Spleen (tissue), 11 donors: Measurements from ENCODE around the gene DLX3. TPM values are rescaled to one million over a fixed set of nuclear protein-coding genes. Genes with fewer than 3 reads are reported as not detected.

Experiments used
- DNase-seq: peaks from one replicate; pipeline ENCODE4 v3.0.0-alpha.2; 2020
- H3K27ac ChIP-seq, 8 donors: fragments of 200-600 bp; sonication (generic) in 7 of 8; 1 replicate in 4 of 8; 2 replicates in 4 of 8; pipeline versions ENCODE4 v1.5.0 to v1.8.0; 2016 to 2021; ENCODE audit warnings: inconsistent platforms in 4 of 8, mild to moderate bottlenecking in 4 of 8, moderate library complexity in 1 of 8
- H3K27me3 ChIP-seq, 7 donors: fragments of 200-600 bp; sonication (generic) in 6 of 7; replicated peaks in 1 of 7; 1 replicate in 4 of 7; 2 replicates in 3 of 7; pipeline versions ENCODE4 v1.5.0 to v1.8.0; 2016 to 2021; ENCODE audit warnings: inconsistent platforms in 3 of 7, mild to moderate bottlenecking in 1 of 7
- H3K36me3 ChIP-seq, 6 donors: fragments of 200-600 bp; sonication (generic) in 5 of 6; 1 replicate in 4 of 6; 2 replicates in 2 of 6; pipeline versions ENCODE4 v1.5.0 to v1.8.0; 2016 to 2021; ENCODE audit warnings: inconsistent platforms in 2 of 6
- H3K4me1 ChIP-seq, 6 donors: fragments of 200-600 bp; sonication (generic) in 5 of 6; 1 replicate in 3 of 6; 2 replicates in 3 of 6; pipeline versions ENCODE4 v1.5.0 to v1.8.0; 2016 to 2021; ENCODE audit warnings: inconsistent platforms in 3 of 6
- H3K4me3 ChIP-seq, 8 donors: fragments of 200-600 bp; sonication (generic) in 7 of 8; 1 replicate in 4 of 8; 2 replicates in 4 of 8; pipeline versions ENCODE4 v1.5.0 to v1.8.0; 2016 to 2021; ENCODE audit warnings: inconsistent platforms in 4 of 8, mild to moderate bottlenecking in 4 of 8, moderate library complexity in 2 of 8
- H3K9me3 ChIP-seq, 8 donors: fragments of 200-600 bp; sonication (generic) in 7 of 8; 1 replicate in 4 of 8; 2 replicates in 4 of 8; pipeline versions ENCODE4 v1.5.0 to v1.8.0; 2016 to 2021; ENCODE audit warnings: inconsistent platforms in 4 of 8
- CTCF ChIP-seq, 11 experiments: fragments of 200-600 bp in 7 of 11; fragments of 450-650 bp in 4 of 11; sonication (generic) in 4 of 11; IDR thresholded peaks in 8 of 11; conservative IDR thresholded peaks in 3 of 11; 1 replicate in 7 of 11; 2 replicates in 4 of 11; pipeline versions ENCODE4 v1.4.0 to v1.8.0; 2016 to 2021; ENCODE audit warnings: antibody characterized with exemption in 11 of 11, inconsistent platforms in 4 of 11, mild to moderate bottlenecking in 1 of 11
- POLR2A ChIP-seq, 3 donors: fragments of 450-650 bp; IDR thresholded peaks; one replicate each; pipeline ENCODE4 v1.5.1; 2017; ENCODE audit warnings: antibody characterized with exemption in 3 of 3, mild to moderate bottlenecking in 1 of 3
- POLR2AphosphoS5 ChIP-seq, 3 donors: sonication (generic); formaldehyde crosslinking; IDR thresholded peaks; one replicate each; pipeline ENCODE4 v1.5.1; 2017; ENCODE audit warnings: antibody characterized with exemption in 3 of 3
- WGBS, 5 donors: extraction: QIAGEN DNeasy Blood & Tissue Kit in 3 of 5; methylation state at CpG; one replicate each; pipeline versions ENCODE4 v1.1.5 to v1.1.7; 2013 to 2018; 5-methylcytosine and 5-hydroxymethylcytosine counted together
- intact Hi-C: fragments of 100-400 bp; cut with DNase I; formaldehyde crosslinking; loops from one replicate; pipeline ENCODE4 v1.15.0; 2023; ENCODE audit warnings: low total_unique reads
- polyA plus RNA-seq, 3 donors: library from polyadenylated mRNA; stranded (reverse); fragments of 200-250 nt; gene quantifications; one replicate each; pipeline ENCODE4 v1.2.1, GENCODE V29; 2013
- total RNA-seq, 7 donors: library from RNA; depleted of rRNA in 3 of 7; stranded (reverse); fragments of >200 nt in 3 of 7; fragmentation: NEBNext Ultra II Directional in 4 of 7; extraction: Animal tissue kit (Norgen Biotek cat#: 25700) in 4 of 7; gene quantifications; one replicate each; pipeline versions ENCODE4 v1.1.0 to v1.2.1, GENCODE V29; 2016 to 2021
- donor health status: healthy with polysubstance abuse.
- donor health status: DM: no; HTN: no; CAD: no; lungs with moderate emphysema.
- donor health status: DM: no; HTN: no; CAD: no.
- donor health status: Bipolar disorder and iron deficiency.
- donor health status: healthy.
- donor health status: DM: no; HTN: no; CAD: no.
- donor health status: DM: yes; HTN: yes; CAD: no.

DLX3 gene
- total and polyA plus RNA-seq, 10 donors: 0.02 TPM; not detected in 9

DNA sequence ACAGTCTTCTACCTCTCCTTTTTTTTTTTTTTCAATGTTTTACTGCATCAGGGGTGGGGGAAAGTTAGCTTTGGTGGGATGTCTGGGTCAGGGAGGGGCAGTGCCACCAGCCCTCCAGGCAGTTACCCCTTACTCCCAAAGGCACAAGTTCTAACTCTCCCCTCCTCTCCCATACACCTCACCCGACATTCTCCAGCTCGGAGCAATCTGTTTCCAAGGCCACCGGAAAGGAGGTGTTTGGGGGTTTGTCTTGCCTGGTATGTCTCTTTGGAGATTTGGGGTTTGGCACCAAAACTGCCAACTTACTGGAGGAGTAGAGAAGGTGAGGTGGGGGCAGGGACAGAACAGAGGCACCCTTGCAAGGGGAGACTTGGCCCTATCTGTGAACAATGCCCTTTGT, 4.7 kb downstream of the DLX3 start:
- no peak for DNase-seq
- H3K4me3 ChIP-seq: no peak overlapping the region
- peaks cover 12 to 33% (median 24%) of the 10 kb centered on the region in 6 donors for H3K4me1 ChIP-seq
- no peak for TF ChIP-seq CTCF (IDR thresholded peaks at IDR 0.05 in 8 of 11, conservative IDR thresholded peaks at IDR 0.05 in 3 of 11)
- TF ChIP-seq POLR2A (IDR thresholded peaks at IDR 0.05): no peak
- no peak for TF ChIP-seq POLR2AphosphoS5 (IDR thresholded peaks at IDR 0.05)
- no peak overlapping the region for H3K27ac ChIP-seq
- intact Hi-C loops: no loop called here
- WGBS, 5 donors: 43 to 58% (median 49%) methylated on average over 3 of the region's 3 CpGs
- H3K9me3 ChIP-seq: no peaks in the 10 kb centered on the region
- no peaks in the 10 kb centered on the region for H3K36me3 ChIP-seq
- peaks cover 0 to 99% (median 78%) of the 10 kb centered on the region in 7 donors for H3K27me3 ChIP-seq

GRCh38 chr17:49989518-49989880, 5.5 kb downstream of the DLX3 start:
- intact Hi-C loops: no loop called here
- no peak for DNase-seq
- H3K4me3 ChIP-seq: no peak overlapping the region
- peaks cover 6 to 25% (median 17%) of the 10 kb centered on the region in 6 donors for H3K4me1 ChIP-seq
- no peak for TF ChIP-seq POLR2AphosphoS5 (IDR thresholded peaks at IDR 0.05)
- no peak for TF ChIP-seq POLR2A (IDR thresholded peaks at IDR 0.05)
- TF ChIP-seq CTCF (IDR thresholded peaks at IDR 0.05 in 8 of 11, conservative IDR thresholded peaks at IDR 0.05 in 3 of 11): no peak
- 81 to 93% (median 85%) methylated on average over 3 to 4 of the region's 4 CpGs for WGBS, 5 donors
- H3K27ac ChIP-seq: no peak overlapping the region
- no peaks in the 10 kb centered on the region for H3K36me3 ChIP-seq
- H3K27me3 ChIP-seq: peaks cover 0 to 99% (median 70%) of the 10 kb centered on the region in 7 donors
- no peaks in the 10 kb centered on the region for H3K9me3 ChIP-seq

DNA sequence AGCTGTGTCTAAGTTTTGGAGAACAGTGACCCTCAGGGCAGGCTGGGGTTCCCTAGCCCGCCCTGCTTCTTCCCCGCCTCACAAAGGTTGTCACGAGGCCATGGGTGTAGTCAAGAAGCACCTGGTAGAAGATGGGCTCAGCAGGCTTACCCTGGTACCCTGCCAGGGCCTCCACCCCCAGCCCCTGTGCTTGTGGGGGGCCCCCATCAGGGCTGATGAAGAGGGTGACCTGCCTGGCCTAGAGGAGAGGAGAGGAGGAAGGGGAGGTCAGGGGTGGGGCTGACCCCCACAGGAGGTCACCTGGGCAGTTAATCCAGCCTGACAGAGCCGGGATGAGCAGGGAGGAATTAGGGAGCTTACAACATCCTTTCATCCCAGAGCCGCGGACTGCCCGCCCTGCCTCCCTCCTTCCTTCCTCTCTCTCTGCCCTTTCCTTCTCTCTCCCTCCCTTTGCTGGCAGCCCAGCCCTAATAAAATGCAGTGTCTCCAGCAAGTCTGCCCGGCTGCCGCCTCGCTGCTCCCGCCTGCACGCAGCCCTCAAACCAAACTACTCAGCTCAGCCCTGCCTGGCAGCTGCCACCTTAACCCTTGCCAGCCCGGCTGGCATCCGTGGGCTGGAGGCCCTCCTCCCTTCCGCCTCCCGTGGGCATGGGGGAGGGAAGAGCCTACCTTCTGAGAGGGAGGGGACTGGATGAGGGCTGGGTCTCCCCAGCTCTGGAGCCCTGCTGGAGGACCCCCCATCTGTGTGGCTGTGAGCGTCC, 7.2 kb downstream of the DLX3 start:
- no peak overlapping the region for H3K27ac ChIP-seq
- H3K4me3 ChIP-seq: no peak overlapping the region
- H3K27me3 ChIP-seq: peaks cover 0 to 97% (median 54%) of the 10 kb centered on the region in 7 donors
- H3K9me3 ChIP-seq: no peaks in the 10 kb centered on the region
- intact Hi-C loops: no loop called here
- no peak for DNase-seq
- peaks cover 0 to 8% (median under 1%) of the 10 kb centered on the region in 6 donors for H3K4me1 ChIP-seq
- TF ChIP-seq POLR2A (IDR thresholded peaks at IDR 0.05) (no peak), POLR2AphosphoS5 (IDR thresholded peaks at IDR 0.05) (no peak), CTCF (IDR thresholded peaks at IDR 0.05 in 8 of 11, conservative IDR thresholded peaks at IDR 0.05 in 3 of 11) (no peak)
- 11 to 22% (median 19%) methylated on average over 16 to 17 of the region's 17 CpGs for WGBS, 5 donors
- H3K36me3 ChIP-seq: no peaks in the 10 kb centered on the region

- 52 to 80% (median 68%) methylated on average over 2 of the region's 2 CpGs for WGBS, 5 donors
- no peak overlapping the region for H3K27ac ChIP-seq
- no peaks in the 10 kb centered on the region for H3K36me3 ChIP-seq
- no peaks in the 10 kb centered on the region for H3K9me3 ChIP-seq
- intact Hi-C loops: no loop called here
- H3K4me3 ChIP-seq: no peak overlapping the region
- no peak for DNase-seq
- H3K27me3 ChIP-seq: peaks cover 0 to 97% (median 47%) of the 10 kb centered on the region in 7 donors
- no peak for TF ChIP-seq POLR2AphosphoS5 (IDR thresholded peaks at IDR 0.05)
- TF ChIP-seq CTCF (IDR thresholded peaks at IDR 0.05 in 8 of 11, conservative IDR thresholded peaks at IDR 0.05 in 3 of 11): no peak
- H3K4me1 ChIP-seq: peaks cover 0 to 7% (median 0%) of the 10 kb centered on the region in 6 donors
Measured at GRCh38 chr17:49987290-49987585, 7.8 kb downstream of the DLX3 start.
